Measurements from ENCODE around the gene PRKG1.

DNA sequence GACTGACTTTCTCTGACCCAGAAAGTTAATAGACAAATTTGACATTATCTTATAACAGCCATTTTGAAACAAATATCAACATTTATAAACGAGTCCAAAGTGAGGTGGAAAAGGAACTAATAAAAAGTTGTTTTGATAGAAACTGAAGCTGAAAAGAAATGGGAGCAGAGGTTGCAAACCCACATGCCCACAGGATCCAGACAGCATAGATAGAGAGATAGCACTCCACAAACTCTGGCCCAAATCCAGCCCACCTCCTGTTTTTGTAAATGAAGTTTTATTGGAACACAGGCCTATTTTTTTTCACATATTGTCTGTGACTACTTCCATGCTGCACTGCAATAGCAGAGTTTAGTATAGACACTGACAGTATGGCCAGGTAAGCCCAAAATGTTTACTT is 171.9 kb downstream of the PRKG1 start:
- TF ChIP-seq CTCF (IDR thresholded peaks at IDR 0.05) (no peak), EZH2 (IDR thresholded peaks at IDR 0.05; ENCODE audit: borderline replicate concordance, insufficient read depth, low read depth, low read length, poor library complexity, severe bottlenecking) (no peak)

Data from B cell (primary cell).